ENCODE measurements around the gene PTPN6. TPM values are rescaled to one million over a fixed set of nuclear protein-coding genes. Genes with fewer than 3 reads are reported as not detected.

PTPN6 gene
- total RNA-seq, 1 experiment from 2014 or later, result 19.8 TPM

DNA sequence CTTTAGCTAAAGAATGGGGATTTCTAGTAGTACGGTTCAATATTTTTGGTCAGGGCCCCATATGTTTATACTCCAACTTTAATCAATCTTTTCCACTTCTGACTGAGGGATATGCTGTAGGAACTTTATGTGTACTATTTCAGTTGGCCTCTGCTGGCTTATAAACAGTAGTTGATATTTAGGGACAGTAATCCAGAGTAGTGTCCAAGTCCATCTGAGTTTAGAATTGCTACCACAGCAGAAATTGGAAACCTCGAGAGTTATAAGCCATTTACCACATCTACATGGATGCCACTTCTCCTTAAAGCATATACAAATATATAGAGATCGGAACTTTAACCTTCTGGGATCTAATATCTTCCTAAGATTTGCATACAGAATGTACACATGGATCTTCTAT is 55.5 kb downstream of the PTPN6 start:
- H3K14ac ChIP-seq (ENCODE audit: insufficient read depth, low read length), result no peak overlapping the region
- no peak for DNase-seq
- no peak overlapping the region for H2BK20ac ChIP-seq (ENCODE audit: low read depth, low read length, poor library complexity, severe bottlenecking)
- Mint-ChIP-seq H3K9me3 (no peaks in the 10 kb centered on the region), H3K27me3 (ENCODE audit: low read depth) (no peaks in the 10 kb centered on the region), H3K27ac (no peak overlapping the region), H3K36me3 (ENCODE audit: insufficient read depth in 1 of 3, low read depth in 3 of 3) (peaks cover under 1 to 8% (median 5%) of the 10 kb centered on the region in 3 experiments; a peak in 3 of 7 replicates), H3K4me1 (no peaks in the 10 kb centered on the region), H3K4me3 (no peak overlapping the region)
- H4K91ac ChIP-seq (ENCODE audit: insufficient read length, low read depth, low read length), result no peak overlapping the region
- no peak overlapping the region for H3K56ac ChIP-seq (ENCODE audit: insufficient read length, low read depth, low read length)
- no peak overlapping the region for H3K27ac ChIP-seq (ENCODE audit: insufficient read length, low read depth, low read length)
- H3K18ac ChIP-seq (ENCODE audit: insufficient read length, low read depth, low read length), result no peak overlapping the region
- H3T11ph ChIP-seq (ENCODE audit: low read length), result no peak overlapping the region
- H3K9me3 ChIP-seq (ENCODE audit: control insufficient read depth, low read depth, low read length), result no peaks in the 10 kb centered on the region
- no peaks in the 10 kb centered on the region for H4K20me1 ChIP-seq (ENCODE audit: control insufficient read depth, insufficient read depth, insufficient read length)
- H4K5ac ChIP-seq (ENCODE audit: insufficient read length, low read depth, low read length), result no peak overlapping the region
- H3K9ac ChIP-seq (ENCODE audit: extremely low read depth, insufficient read length, low read length), result no peak overlapping the region
- H3K4ac ChIP-seq (ENCODE audit: low read depth, low read length), result no peak overlapping the region
- H3K79me1 ChIP-seq (ENCODE audit: insufficient read depth, low read depth, low read length, poor library complexity, severe bottlenecking), result peaks cover 4% of the 10 kb centered on the region
- no peak overlapping the region for H2AK5ac ChIP-seq (ENCODE audit: insufficient read length, low read length)
- no peaks in the 10 kb centered on the region for H3K23me2 ChIP-seq (ENCODE audit: insufficient read length, low read depth, low read length, poor library complexity, severe bottlenecking)
- no CpG with 5 or more reads among the region's 3 CpGs for WGBS (ENCODE audit: extremely low coverage, insufficient read length, low lambda C conversion rate)
- no peak overlapping the region for H2BK5ac ChIP-seq (ENCODE audit: insufficient read length, low read length)
- no peak overlapping the region for H3K4me2 ChIP-seq (ENCODE audit: insufficient read depth, insufficient read length, low read length)
- H3K4me1 ChIP-seq (ENCODE audit: insufficient read depth, low read length), result no peaks in the 10 kb centered on the region
- no peak overlapping the region for H2BK12ac ChIP-seq (ENCODE audit: insufficient read length, low read depth, low read length)
- H3K27me3 ChIP-seq (ENCODE audit: insufficient read depth, low read length), result no peaks in the 10 kb centered on the region
- H4K8ac ChIP-seq (replicated peaks; ENCODE audit: insufficient read length, low read depth, low read length), result no peak overlapping the region
- H3K79me2 ChIP-seq (ENCODE audit: insufficient read depth, low read length), result no peaks in the 10 kb centered on the region
- no peak overlapping the region for H2BK120ac ChIP-seq (ENCODE audit: low read depth, low read length, poor library complexity, severe bottlenecking)
- H2BK15ac ChIP-seq (ENCODE audit: low read depth, low read length), result no peak overlapping the region
- H2AFZ ChIP-seq (ENCODE audit: low read length), result no peak overlapping the region
- H3K23ac ChIP-seq (ENCODE audit: insufficient read length, low read depth, low read length), result no peak overlapping the region
- TF ChIP-seq, protein P1, sequence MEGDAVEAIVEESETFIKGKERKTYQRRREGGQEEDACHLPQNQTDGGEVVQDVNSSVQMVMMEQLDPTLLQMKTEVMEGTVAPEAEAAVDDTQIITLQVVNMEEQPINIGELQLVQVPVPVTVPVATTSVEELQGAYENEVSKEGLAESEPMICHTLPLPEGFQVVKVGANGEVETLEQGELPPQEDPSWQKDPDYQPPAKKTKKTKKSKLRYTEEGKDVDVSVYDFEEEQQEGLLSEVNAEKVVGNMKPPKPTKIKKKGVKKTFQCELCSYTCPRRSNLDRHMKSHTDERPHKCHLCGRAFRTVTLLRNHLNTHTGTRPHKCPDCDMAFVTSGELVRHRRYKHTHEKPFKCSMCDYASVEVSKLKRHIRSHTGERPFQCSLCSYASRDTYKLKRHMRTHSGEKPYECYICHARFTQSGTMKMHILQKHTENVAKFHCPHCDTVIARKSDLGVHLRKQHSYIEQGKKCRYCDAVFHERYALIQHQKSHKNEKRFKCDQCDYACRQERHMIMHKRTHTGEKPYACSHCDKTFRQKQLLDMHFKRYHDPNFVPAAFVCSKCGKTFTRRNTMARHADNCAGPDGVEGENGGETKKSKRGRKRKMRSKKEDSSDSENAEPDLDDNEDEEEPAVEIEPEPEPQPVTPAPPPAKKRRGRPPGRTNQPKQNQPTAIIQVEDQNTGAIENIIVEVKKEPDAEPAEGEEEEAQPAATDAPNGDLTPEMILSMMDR (conservative IDR thresholded peaks at IDR 0.05), result no peak

Measured in H9 (cell line).